GM19025 (cell line): ENCODE data around the gene NFIX.

ENCODE experiments used
- ATAC-seq: cut with Tn5 transposase; IDR thresholded peaks from one replicate; pipeline ENCODE4 v1.9.1; 2021; ENCODE audit warnings: mild to moderate bottlenecking, low read depth, moderate library complexity; ENCODE audit not compliant: unreplicated experiment

The NFIX gene

DNA sequence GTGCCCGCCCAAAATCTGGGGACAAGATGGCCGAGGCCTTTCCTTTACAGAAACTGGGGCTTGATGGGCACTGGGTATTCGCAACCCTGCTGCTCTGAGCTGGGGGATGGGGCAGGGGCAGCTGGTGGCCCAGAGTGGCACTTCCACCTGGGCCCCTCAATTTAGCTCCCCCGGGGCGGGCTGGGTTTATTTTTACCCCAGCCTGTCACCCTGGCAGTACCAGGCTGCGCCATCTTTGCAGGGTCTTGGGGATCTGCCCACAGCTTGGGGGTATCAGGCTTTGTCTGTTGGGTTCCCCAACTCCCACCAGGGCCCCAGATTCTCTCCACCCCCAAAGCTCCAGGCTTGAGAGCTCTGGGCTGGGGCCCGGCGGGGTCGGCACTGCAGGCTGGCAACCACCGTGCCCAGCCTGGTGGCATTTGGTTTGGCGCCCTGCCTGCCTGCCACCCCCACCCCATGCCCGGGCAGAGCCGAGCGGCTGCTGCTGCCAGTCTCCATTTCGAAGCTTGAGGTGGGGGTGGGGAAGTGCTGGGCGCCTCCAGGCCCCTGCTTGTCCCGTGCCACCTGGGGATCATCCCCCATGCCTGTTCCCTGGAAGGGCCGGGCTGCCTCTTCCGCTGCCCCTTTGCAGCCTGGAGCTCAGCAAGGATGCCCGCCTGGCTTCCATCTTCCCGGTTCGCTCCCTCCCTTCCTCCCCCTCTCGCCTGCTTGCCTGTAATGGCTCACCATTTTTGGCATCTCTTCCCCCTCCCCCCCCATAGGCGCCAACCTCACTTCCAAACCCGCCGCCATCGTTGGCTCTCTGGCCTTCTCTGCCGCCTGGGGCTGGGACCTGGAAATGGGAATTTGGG is 11.4 kb downstream of the NFIX start:
- ATAC-seq = no peak

DNA sequence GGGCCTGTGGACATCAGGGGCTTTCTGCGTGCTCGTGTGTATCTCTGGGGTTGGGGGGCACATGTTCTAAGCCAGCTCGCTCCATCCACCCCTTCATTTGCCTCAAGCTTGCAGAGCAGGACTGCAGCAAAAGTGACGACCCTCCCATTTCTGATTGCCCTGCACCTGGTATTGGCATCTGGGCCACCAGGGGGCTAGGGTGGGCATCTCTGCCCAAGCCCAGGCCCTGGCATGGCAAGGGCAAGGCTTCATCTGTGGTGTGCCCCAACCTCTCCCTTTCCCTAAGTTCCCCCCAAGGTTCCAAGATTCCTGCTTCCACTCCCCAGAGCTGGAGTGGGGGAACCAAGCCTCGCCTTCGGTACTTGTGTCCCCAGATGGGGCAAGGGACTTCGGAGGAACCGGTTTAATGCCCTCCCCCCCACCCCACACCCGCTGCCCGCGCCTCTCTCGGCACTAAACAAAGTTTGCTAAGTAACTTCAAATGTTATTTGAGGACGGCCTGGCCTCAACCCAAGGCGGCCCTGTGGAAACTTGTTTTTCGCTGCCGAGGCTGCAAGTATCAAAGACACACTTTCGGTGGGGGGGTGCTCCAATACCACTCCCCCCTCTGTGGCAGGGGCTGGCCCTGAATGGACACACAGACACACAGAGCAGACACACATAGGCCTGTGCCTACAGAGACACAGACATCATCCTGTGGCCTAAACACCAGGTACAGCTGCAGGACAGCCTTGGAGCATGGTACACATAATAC is 12.2 kb downstream of the NFIX start:
- ATAC-seq = no peak

DNA sequence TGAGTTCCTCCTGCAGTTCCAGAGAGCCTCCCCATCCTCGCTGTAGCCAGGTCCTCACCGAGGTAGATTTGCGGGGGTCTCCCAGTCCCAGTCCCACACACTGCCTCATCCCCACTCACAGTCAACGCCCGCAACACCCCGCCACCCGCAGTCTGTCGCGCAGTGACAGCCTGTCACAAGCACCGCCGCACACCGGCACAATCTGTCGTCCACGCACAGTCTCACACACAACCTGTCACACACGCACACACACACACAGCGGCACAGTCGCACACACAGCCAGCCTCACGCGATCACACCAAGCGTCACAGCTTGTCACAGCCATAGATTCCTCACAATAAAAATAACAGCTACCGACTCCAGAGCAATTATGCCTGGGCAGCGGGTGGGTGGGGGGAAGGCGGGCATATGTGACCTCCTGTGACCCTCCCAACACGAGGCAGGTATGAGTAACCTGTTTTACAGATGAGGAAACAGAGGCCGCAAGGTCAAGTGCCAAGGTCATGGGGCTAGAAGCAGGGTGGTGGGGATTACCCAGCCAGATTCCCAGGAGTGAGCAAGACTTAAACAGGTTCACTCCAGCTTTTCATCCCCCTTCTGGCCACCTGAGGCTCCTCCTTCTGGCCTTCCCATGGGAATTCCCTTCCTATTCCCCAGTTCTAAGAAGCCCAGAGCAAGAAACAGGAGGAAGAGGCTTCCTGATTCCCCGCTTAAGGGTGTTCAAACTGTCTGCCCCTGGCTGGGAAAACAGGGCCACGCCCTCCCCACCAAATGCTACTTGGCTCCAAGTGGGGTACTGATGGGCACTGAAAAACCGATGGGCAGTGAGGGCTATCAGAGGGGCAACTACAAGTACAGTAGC is 13.9 kb downstream of the NFIX start:
- ATAC-seq = no peak

DNA sequence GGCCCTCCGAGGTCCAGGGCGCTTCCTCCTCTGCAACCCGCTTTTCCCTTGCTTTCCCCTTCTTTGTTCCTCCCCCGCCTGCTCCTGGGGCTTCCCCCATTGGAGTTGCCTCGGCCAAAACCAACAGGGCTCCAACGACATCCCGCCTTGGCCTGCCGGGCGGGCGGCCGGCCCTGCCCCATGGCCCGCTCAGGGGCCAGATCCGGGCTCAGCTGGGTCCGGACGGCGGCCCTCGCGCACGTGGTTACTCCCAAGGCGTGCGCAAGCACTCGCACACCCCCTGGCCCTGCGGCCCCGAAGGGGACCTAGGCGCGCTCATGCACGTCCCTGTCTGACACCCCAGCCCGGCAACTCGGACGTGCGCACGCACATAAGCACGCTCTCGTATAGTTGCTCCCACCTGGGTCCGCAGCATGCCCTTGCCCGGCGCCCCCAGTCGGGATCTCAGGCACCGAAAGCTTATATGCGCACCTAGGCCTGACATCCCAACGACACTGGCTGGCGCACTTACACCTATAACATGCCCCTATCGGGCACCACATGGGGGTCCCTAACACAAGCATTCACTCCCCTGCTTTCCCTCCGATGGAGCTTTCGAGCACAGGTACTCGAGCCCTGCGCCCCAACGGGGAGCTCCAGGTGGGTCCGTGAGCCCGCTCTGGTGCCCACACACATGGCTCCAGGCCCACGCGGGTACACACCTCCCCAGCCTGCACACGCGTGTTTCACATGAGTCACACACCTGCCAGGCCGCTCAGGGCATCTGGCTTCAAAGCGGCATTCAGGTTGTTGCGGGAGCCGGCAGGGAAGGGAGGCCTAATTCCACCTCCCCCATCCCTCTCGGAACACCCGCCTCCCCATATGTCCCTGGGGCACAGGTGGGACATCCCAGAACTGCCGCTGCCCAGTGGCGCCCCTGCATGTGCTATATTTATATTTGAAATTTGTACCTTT is 15.0 kb downstream of the NFIX start:
- ATAC-seq = no peak

DNA sequence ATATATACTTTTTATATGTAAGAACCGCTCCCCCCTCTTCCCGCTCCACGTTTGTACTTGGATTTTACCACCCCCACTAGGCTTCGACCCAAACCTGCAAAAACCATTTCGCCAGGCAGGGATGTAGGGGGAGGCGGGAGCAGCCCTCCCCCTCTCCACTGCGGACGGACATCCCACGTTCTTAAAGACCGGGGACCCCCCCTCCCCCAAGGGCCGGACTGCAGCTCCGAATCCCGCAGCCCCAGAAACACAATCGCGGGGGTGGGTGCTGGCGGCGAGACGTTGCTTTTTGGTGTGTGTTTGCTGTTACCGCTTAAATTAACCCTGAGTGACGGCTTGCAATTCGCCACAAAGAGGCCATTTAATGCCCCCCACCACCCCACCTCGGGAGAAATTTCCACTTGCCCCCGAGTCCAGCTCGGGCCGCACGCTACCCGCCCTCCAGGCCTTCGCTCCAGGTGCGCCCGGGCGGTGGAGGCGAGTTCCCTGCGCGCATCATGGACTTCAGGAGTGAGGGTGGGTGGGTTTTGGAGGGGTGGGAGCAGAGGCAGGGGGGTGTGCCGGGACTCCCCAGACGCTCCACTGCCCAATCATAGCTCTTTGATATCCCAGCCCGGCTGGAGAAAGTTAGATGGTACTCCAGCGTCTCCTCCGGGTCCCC is 15.8 kb downstream of the NFIX start:
- ATAC-seq = no peak

DNA sequence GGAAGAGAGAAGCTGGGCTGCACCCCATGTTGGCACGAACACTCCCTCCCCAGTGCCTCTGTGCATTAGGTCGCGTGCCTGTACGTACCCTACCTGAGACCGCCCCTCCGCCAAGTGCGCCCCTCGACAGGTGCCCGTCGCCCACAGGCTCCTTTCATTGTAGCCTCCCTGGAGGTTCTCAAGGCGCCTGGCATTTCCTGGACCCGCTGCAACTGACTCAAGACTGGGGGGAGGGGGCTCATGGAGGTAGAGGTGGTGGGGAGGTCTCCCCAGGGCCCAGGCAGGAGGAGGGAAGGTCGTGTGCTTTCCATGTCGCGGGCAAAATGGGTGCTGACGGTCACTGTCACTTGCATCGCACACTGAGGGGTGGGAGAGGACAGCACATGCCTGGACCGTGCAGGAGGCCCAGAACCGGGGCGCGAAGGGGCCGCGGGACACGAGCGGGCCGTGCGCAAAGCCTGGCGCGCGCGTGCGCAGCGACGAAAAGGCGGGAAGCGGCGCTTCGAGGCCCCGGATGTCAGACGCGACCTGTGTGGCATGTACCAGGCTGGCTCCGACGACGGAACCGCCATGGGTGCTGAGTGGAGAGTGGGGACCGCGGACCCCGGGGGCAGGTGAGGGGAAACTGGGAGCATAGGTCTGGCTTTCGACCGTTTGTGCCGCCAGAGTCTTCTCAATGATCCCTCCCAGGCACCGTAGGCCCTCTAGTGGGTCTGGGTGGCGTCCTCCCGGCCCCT is 16.5 kb downstream of the NFIX start:
- no peak for ATAC-seq

DNA sequence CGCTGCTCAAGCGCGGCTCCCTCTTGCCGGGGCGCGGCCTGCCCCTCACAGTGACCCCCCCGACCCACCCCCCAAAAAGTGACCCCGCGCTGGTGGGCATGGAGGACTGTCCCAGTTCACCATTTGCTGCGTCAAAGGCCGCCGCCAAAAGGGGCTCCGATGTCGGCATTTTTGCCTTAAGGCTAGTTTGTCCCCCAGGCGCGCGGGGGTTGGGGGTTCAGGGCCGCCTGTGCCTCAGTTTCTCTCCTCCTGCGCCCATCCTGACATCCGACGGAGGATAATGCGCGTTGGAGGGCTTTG is 17.1 kb downstream of the NFIX start:
- ATAC-seq = no peak

DNA sequence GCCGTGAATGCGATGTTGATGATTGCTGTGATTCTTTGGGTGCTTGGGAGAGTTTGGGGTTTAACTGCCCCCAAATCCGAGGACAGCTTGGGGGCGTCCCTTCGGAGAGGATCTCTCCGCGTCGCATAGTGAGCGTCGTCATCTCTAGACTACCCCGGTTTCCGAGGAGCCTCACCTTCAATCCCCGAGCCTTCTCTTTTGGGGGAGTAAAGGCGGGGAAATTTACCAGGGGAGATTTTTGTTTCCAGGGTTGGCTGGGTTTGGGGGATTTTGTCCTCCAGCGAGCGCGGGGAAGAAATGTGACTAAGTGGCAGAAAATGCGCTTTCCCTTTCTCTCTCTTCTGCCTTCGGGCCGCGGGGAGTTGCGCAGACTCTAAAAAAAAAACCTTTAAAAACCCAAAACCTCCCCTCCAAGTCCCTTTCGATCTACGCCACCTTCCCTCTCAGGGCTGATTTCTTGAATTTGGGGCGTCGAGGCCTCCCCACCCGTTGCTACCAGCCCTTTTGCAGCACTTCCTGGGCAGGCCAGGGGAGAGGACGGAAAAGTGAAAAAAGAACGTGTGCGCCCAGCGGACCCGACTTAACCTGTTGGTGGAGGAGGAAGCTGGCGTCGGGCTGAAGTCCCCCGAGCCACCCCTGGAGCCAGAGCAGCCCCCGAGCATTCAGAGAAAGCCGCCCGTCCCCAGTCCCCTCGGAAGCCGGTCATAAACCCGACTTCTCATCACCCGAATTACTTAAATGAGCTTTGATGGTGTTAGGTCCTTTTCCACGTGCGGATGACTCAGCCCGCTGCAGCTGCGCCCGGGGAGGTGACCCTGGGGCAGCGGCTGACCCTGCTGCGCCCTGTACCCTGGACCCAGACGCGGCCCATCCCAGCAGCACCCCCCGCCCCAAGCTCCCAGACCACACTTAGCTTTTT is 17.7 kb downstream of the NFIX start:
- ATAC-seq = no peak

DNA sequence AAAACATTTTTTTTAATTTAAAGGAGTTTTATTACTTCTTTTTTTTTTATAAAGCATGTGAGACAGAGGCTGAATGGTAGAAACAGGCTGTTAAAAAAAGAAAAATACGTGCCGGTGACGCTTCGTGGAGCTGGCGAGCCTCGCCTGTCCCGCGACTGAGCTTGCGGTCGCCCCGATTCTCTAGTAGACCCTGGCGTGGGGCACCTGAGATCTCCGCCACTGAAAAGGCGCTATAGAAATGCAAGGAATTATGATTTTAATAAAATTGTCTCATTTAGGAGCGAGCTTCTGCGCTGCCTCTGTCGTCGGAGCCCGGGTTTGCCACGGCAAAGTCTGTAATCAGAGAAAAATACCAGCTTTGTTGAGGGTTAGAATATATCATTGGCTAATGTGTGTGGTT is 18.4 kb downstream of the NFIX start:
- ATAC-seq = no peak

DNA sequence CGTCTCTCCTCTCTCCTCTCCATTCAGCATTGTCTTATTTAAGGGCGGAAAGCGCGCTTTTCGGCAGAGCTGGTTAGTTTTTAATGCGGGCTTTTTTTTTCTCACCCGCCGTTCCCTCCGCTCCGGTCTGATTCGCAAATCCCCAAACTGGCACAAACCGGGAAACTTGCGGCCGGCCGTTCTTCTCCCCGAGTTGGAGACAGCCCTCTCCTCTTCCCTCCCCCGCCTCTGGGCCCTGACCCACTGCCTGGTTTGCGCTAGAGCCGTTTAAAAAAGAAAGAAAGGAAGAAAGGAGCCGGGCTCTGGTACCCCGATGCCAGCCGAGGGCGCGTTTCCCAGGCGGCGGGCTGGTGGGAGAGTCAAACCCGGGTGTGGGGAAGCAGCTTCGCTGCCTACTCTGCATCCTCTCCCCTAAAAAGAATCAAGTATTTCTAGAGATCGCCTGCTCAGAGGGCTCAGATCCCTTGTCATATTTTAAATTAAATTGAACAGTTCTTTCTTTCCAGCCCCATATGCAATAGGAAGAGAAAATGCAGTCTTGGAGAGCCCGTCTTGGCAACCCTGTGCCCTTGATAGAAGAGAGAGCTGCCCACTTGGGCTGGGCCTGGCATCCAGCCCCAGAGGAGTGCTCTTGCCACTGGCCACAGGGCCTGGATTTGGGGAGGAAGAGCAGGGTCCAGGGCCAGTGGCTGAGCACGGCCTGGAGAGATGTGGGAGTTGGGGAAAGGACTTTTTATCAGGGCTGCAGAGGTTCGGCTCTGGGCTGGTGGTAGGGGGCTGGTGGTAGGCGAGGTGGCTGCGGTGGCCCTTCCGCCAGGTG is 19.0 kb downstream of the NFIX start:
- no peak for ATAC-seq

DNA sequence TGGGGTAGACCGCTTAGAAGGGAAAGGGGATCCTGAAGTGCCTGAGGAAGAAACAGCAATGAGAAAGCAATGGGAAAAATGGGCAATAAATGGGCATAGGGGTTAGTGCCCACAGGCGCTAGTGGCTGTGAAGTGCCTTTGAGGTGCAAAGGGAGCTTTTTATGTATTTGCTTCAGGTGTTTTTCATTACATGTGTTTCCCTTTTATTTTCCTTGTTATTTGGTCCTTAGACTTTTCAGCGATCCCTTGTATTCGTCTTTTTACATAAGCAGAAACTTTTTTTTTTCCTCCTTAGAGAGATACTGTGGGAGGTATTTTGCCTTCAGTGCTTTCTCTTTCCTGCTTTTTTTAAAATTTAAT is 19.6 kb downstream of the NFIX start:
- ATAC-seq = no peak

DNA sequence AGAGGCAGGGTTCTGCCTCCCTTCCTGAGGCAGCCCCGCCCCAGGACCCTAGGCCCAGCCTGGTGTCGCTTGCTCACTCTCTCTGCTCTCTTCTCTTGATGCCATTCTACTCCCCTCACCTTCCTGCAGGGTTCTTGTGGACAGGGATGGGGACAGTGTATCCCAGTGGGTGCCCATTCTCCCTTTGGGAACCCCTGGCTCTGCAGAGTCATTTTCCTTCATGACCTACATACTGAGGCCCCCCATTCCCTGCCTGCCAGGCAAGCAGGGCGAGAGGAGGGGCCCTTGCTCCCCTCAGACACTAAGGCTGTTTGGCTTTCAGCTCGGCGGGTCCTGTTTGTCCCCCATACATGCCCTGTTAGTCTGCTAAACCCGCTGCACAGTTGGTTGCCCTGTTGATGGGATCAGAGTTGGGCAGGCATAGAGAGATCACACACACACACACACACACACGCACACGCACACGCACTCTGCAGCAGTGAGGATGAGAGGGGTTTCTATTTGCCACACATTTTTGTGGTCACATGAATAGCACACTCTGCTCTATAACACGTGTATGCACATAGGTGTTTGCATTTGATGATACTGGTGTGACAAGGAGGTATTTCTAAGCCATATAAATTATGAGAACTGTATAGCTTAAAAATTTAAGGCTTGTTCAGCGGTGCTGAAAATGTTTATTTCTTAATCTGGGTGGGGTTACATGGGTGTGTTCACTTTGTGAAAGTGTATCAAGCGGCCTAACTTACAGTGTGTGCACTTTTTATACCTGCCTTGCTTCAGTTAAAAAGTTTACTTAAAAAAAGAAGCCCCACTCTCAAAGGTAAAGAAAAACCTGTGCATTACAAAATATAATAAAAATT is 20.3 kb downstream of the NFIX start:
- ATAC-seq = no peak

DNA sequence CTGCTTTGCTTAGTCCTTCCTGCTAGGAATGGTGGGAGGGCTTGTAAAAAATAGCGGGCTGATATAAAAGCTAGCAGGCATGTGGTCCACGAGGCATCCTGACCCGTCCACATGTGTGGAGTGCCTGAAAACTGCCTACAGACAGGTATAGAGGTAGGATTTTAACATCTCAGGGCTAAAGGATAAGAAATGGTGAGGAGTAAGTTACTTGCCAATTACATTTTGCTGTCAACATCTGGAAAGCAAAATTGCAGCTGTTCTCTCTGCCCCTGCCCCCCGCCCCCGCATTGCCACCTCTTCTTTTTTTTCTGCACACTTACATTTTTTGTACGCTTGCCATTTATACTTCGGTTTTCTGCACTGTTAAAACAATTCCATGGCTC is 21.0 kb downstream of the NFIX start:
- no peak for ATAC-seq

DNA sequence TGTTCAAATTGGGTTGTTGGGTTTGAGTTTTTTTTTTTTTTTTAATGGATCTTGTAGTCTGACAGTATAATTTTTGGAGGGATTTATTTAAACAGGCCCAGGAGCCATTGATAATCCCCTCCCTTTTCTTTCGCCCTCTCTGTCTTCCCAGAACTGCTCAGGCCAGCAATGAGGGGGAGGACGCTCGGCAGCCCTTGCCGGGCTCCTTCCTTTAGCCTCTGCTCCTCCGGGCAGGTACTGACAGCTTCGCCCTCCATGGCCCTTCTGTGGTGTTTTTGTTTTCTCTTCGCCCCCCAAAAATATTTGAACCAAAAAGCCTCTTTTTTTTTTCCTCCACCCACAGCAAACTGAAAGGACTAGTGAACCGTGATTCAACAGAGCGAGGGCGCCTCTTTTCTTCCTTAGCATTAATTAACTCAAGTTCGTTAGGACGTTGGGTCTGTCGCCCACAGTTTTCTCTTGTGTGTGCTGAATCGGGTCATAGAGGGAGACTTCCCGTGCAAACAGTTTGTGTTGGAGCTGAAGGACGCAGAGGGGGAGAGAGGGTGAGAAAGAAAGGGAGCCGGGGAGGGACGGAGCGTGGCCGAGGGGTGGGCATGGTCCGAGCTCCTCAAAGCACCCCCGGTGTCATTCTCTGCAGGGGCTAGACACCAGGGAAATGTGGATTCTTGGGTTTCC is 21.5 kb downstream of the NFIX start:
- no peak for ATAC-seq

DNA sequence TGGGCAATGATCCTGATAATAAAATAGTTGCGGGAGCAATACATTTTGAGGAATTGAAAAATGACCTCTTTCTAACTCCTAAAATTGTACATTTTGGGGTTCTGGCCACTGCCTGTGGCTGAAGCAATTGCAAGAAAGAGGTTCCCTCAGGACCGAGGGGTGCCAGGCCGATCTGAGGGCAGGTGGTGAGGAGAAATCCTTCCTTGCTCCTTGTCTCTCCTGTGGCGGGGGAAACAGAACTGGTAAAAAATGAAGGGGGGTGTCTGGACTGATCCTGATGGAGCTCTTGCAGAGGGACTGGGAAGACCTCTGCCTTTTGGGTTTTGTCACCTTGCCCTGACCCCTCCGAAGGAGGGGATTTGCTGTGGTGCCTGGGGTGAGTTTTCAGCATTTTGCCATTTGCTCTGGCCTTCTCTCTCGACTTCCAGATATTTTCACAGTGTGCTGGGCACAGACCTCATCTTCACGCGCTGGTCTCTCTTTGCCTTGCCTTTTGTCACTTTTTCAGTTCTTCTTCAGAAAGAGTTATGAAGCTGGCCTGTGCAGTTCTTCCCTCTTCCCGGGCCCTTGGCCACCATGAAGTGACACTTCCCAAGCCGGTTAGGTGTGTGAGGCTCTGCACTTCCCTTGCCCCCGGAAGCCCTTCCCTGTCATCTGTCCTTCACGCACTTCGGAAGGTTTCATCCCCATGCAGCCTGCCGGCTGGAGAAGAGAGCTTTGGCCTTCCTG is 22.2 kb downstream of the NFIX start:
- ATAC-seq = no peak
